Left colon (tissue), 2 donors: ENCODE measurements around the gene MCM9. TPM values are rescaled to one million over a fixed set of nuclear protein-coding genes. Genes with fewer than 3 reads are reported as not detected.
"Not testable (repeated sequence)": the region's sequence is repeated elsewhere in the genome, so short reads cannot be mapped to it uniquely, and the experiment has no call there.

Source experiments
- ATAC-seq: fragments of 200-7000 bp; cut with Tn5 transposase; one replicate; pipeline ENCODE4 v1.9.1; 2020; ENCODE audit warnings: mild to moderate bottlenecking, moderate library complexity
- DNase-seq, 2 donors: peaks; one replicate each; pipeline ENCODE4 v3.0.0-alpha.2; 2020
- intact Hi-C, 2 donors: fragments of 100-400 bp; cut with DNase I in 1 of 2; cut with micrococcal nuclease in 1 of 2; formaldehyde crosslinking; loops; one replicate each; pipeline versions ENCODE4 v1.11.2 to v1.14.0; 2022; cut with DNase I, micrococcal nuclease
- total RNA-seq, 2 donors: library from RNA; stranded (reverse); fragmentation: NEBNext Ultra II Directional; extraction: Animal tissue kit (Norgen Biotek cat#: 25700); gene quantifications; one replicate each; pipeline ENCODE4 v1.2.1, GENCODE V29; 2021
- donor health status: DM: no; HTN: no; CAD: no.
- donor health status: DM: yes; HTN: yes; CAD: no.

Gene MCM9
- total RNA-seq, 2 donors from 2014 or later, result 16.2 to 19.0 TPM

- no peak for DNase-seq
- intact Hi-C loops, result no loop called here
- no peak for ATAC-seq
Measured at GRCh38 chr6:118786596-118787453, 148.1 kb downstream of the MCM9 start.

DNA sequence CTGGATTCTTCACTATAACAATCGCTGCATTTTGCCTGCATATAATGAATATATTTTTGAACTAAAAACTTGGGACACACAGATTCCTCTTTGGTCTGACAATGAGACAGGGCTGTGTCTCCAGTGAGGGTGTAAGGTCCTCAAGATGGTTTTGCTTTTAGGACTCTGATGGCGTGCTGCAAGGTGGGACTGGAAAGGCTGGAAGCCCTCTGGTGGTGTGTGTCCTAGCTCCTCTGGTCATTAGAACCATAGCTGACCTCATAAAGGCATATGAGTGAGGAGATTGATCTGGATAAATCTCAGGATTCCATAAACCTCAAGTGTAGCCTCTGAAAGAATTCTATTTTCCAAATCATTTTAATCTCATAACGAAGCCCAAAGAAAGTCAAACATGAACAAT, 149.4 kb downstream of the MCM9 start:
- intact Hi-C loops, result no loop called here
- DNase-seq, result no peak
- ATAC-seq, result no peak

- intact Hi-C loops, result no loop called here
- no peak for ATAC-seq
- no peak for DNase-seq
Measured at GRCh38 chr6:118784641-118785164, 150.3 kb downstream of the MCM9 start.

- intact Hi-C loops, result no loop called here
- DNase-seq, result no peak
- ATAC-seq, result no peak
Measured at GRCh38 chr6:118783931-118784550, 150.9 kb downstream of the MCM9 start.

- DNase-seq (no peak), ATAC-seq (no peak)
- intact Hi-C loops, result no loop called here
Measured at GRCh38 chr6:118782651-118783050, 152.3 kb downstream of the MCM9 start.

GRCh38 chr6:118781897-118782296, 153.1 kb downstream of the MCM9 start:
- no peak for DNase-seq
- intact Hi-C loops, result no loop called here
- ATAC-seq, result no peak

- DNase-seq (no peak), ATAC-seq (no peak)
- intact Hi-C loops, result no loop called here
Measured at GRCh38 chr6:118780668-118781067, 154.3 kb downstream of the MCM9 start.

- DNase-seq (peak in 1 of 2 donors; percentile 59), ATAC-seq (peak; percentile 68)
- intact Hi-C loops, result no loop called here
Measured at GRCh38 chr6:118776607-118777549, 158.1 kb downstream of the MCM9 start.

- no peak for ATAC-seq
- no peak for DNase-seq
- intact Hi-C loops, result no loop called here
Measured at GRCh38 chr6:118775381-118775780, 159.6 kb downstream of the MCM9 start.

DNA sequence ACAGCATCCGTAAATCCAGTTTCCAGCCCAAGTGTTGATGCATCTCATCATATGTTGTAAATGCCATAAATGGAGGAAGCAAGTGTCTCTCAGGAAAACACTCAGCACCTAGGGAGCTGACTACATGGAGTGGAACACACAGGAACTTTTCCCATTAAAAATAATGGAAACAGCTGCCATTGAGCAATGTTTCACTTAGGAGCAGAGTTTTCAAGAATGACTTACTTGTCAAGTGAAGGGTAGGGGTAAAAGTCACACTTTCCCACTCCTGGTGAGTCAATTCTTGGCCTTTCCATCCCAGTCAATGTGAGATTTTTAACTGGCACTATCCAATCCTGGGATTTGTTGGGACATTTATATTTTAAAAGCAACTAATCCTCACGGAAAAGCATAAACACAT, 160.4 kb downstream of the MCM9 start:
- intact Hi-C loops, result no loop called here
- no peak for ATAC-seq
- no peak for DNase-seq

DNA sequence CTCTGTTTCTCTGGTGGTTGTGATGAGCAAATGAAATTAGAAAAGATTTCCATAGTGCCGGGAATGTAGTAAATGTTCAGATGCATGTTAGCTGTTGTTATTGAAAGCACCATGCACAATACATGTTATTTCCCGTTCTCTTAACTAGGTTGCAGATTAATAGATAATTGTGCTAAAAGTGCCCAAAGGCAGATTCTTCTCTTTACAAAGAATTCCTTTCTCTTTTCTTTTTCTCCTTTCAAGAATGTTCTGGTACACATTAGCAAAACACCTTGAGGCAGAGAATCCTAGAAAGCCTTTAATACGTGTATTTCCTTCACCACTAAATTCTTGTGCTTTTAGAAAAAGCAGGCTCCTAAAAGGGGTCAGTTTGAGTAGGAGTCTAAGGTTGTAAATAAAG, 162.1 kb downstream of the MCM9 start:
- ATAC-seq, result no peak
- no peak for DNase-seq
- intact Hi-C loops, result no loop called here

DNA sequence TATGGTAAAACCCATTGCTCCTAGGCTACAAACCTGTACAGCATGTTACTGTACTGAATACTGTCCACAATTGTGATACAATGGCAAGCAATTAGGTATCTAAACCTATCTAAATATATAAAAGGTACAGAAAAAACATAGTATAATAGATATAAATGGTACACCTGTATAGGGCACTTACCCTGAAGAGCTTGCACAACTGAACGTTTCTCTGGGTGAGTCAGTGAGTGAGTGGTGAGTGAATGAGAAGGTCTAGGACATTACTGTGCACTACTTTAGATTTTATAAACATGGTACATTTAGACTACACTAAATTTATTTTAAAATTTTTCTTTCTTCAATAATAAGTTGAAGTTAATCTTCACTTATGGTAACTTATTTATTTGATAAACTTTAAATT, 163.7 kb downstream of the MCM9 start:
- intact Hi-C loops, result no loop called here
- no peak for DNase-seq
- ATAC-seq, result no peak

- DNase-seq, result no peak
- intact Hi-C loops, result no loop called here
- ATAC-seq, result no peak
Measured at GRCh38 chr6:118770835-118771234, 164.1 kb downstream of the MCM9 start.

- intact Hi-C loops, result no loop called here
- no peak for ATAC-seq
- no peak for DNase-seq
Measured at GRCh38 chr6:118770112-118770788, 164.7 kb downstream of the MCM9 start.

GRCh38 chr6:118768904-118769325, 166.0 kb downstream of the MCM9 start:
- no peak for DNase-seq
- intact Hi-C loops, result no loop called here
- no peak for ATAC-seq

DNA sequence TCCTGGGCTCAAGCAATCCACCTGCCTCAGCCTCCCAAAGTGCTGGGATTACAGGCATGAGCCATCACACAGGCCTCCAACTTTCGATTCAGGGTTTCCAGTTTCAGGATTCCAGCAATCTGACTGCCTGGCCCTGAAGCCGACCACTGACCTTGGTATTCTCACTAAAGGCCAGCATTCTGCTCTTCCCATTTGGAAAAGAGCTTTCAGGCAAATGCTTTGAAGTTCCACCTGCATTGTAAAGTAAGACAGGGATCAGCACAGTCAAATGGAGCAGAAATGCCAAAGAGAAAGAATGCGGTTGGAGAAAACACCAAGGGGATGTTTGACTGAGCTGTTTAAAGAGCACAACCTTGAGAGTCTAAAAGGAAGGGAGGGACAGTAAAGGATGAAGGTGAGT, 166.5 kb downstream of the MCM9 start:
- no peak for DNase-seq
- ATAC-seq, result no peak
- intact Hi-C loops, result no loop called here

GRCh38 chr6:118765316-118765715, 169.6 kb downstream of the MCM9 start:
- DNase-seq, ATAC-seq, intact Hi-C loops: not testable (repeated sequence)

DNA sequence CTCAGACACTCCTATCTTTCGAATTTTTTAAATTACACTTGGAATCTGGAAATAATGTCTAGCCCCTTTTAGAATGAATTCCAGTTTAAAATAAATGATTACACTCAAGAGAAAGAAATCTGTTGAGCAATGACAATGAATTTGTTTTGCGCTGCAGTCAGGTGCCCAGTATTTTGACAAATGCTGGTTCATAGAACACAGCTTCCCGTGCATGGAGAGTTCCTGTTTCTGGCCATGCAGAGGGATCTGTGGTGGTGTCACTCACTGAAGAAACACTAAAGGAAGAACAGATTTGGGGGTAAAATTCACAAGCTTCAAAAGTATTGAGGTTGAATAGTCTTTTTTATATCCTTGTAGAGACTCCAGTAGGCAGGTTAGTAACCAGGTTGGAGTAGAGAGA, 170.2 kb downstream of the MCM9 start:
- no peak for DNase-seq
- intact Hi-C loops, result no loop called here
- no peak for ATAC-seq
